ENCODE measurements around the gene TASOR.

GRCh38 chr3:56702490-56703315 is 19.6 kb upstream of the TASOR start:
- no peak for TF ChIP-seq POLR2AphosphoS5 (IDR thresholded peaks at IDR 0.05; ENCODE audit: borderline replicate concordance, low read depth, low read length)
- TF ChIP-seq FOXP2 (optimal IDR thresholded peaks at IDR 0.05; ENCODE audit: control extremely low read depth, extremely low read length, insufficient read depth) = no peak
- no peak for TF ChIP-seq EZH2 (IDR thresholded peaks at IDR 0.05)
